GM21447 (cell line): ENCODE measurements around the gene PRAMEF25.
"Not testable (repeated sequence)": the region's sequence is repeated elsewhere in the genome, so short reads cannot be mapped to it uniquely, and the experiment has no call there.

Source experiments
- ATAC-seq: cut with Tn5 transposase; IDR thresholded peaks from one replicate; pipeline ENCODE4 v1.9.1; 2021; ENCODE audit not compliant: unreplicated experiment

PRAMEF25 gene

GRCh38 chr1:13070474-13070873, at the start of gene PRAMEF25:
Gene PRAMEF25, plus strand, starts transcription at chr1:13070774. Its CDS starts 2,920 bp downstream, at chr1:13073694.
- not testable (repeated sequence) for ATAC-seq

- ATAC-seq: not testable (repeated sequence)
Measured at GRCh38 chr1:13056475-13056874, 14.1 kb upstream of the PRAMEF25 start, which contains the start of gene PRAMEF27. Gene PRAMEF27, minus strand, starts transcription at chr1:13056575. Its CDS starts 2,916 bp downstream, at chr1:13053659.

DNA sequence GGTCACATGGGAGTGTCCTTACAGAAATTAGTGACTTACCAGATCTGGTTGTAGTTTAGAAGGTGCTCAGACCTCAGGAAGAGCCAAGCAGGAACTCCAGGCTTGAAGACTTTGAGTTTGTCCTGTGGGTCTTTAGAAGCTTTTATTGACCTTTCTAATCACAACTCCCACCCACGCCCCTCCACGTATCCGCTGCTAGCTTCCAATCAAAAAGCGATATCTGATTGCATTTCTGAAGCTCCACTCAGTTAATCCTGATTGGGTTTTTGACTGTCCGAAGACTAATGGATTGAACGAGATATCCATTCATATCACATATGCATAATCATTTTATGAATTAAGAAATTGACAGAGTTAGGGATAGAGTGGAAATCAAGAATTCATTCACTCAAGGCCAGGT, 46.2 kb downstream of the PRAMEF25 start, which contains the start of gene HNRNPCL2:
Gene HNRNPCL2, minus strand, starts transcription at position 101 of the 400 bp plus-strand sequence. CDS start 454 bp downstream, outside the sequence.
- ATAC-seq: not testable (repeated sequence)
